Stimulated activated CD4-positive, alpha-beta T cell treated with anti-CD3 and anti-CD28 coated beads, Interleukin-2, amount 100 ng/mL, for 4 hours (primary cell): ENCODE measurements around the gene SPACA7.
"Not testable (repeated sequence)": the region's sequence is repeated elsewhere in the genome, so short reads cannot be mapped to it uniquely, and the experiment has no call there.

Experiments
- DNase-seq: peaks from one replicate; pipeline ENCODE4 v3.0.0-alpha.2; 2020; ENCODE audit warnings: low read depth

The SPACA7 gene

GRCh38 chr13:112424098-112424497 lies 47.9 kb downstream of the SPACA7 start:
- DNase-seq, result no peak

- DNase-seq, result no peak
Observed at GRCh38 chr13:112428704-112429103, 52.5 kb downstream of the SPACA7 start.

- DNase-seq, result no peak
Observed at GRCh38 chr13:112431734-112432133, 55.6 kb downstream of the SPACA7 start.

GRCh38 chr13:112432734-112433133 lies 56.6 kb downstream of the SPACA7 start:
- not testable (repeated sequence) for DNase-seq

GRCh38 chr13:112433517-112433916 lies 57.4 kb downstream of the SPACA7 start:
- DNase-seq, result not testable (repeated sequence)

- no peak for DNase-seq
Observed at GRCh38 chr13:112434032-112434431, 57.9 kb downstream of the SPACA7 start.

GRCh38 chr13:112434937-112435523 lies 58.9 kb downstream of the SPACA7 start:
- no peak for DNase-seq

- no peak for DNase-seq
Observed at GRCh38 chr13:112435973-112436372, 59.8 kb downstream of the SPACA7 start.

GRCh38 chr13:112438094-112438493 lies 61.9 kb downstream of the SPACA7 start:
- no peak for DNase-seq

GRCh38 chr13:112438515-112438914 lies 62.4 kb downstream of the SPACA7 start:
- DNase-seq, result no peak

- no peak for DNase-seq
Observed at GRCh38 chr13:112441226-112441625, 65.1 kb downstream of the SPACA7 start.

- DNase-seq, result no peak
Observed at GRCh38 chr13:112441779-112442310, 65.7 kb downstream of the SPACA7 start.

GRCh38 chr13:112442483-112443090 lies 66.4 kb downstream of the SPACA7 start:
- DNase-seq, result no peak

GRCh38 chr13:112443191-112443994 lies 67.2 kb downstream of the SPACA7 start:
- DNase-seq, result no peak

- DNase-seq, result no peak
Observed at GRCh38 chr13:112443995-112444311, 67.8 kb downstream of the SPACA7 start.

- DNase-seq, result no peak
Observed at GRCh38 chr13:112444416-112445399, 68.6 kb downstream of the SPACA7 start.

GRCh38 chr13:112445411-112446271 lies 69.5 kb downstream of the SPACA7 start:
- DNase-seq, result no peak

GRCh38 chr13:112446347-112446861 lies 70.2 kb downstream of the SPACA7 start:
- no peak for DNase-seq

- no peak for DNase-seq
Observed at GRCh38 chr13:112446867-112447266, 70.7 kb downstream of the SPACA7 start.

GRCh38 chr13:112447306-112447705 lies 71.2 kb downstream of the SPACA7 start:
- DNase-seq, result no peak
